ENCODE data around the gene COA4. TPM values are rescaled to one million over a fixed set of nuclear protein-coding genes. Genes with fewer than 3 reads are reported as not detected.

COA4 gene
- total RNA-seq, 1 experiment from 2014 or later, result 114 TPM

DNA sequence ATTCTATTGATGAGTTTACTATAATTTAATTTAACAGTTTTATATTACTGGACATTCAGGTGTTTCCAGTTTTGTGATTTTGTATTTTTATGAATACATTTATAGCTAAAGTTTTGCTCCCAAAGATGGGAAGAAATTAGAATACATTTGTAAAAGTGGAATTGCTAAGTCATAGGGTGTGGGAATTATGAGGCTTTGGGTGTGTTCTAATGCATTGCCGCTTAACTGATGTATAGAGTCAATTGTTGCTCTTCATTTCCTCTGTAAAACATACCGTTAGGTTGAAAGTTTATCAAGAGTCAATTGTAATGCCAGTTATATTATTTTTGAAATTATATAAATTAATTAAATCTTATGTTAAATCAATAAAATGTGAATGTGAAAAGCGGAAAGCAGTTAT lies 16.4 kb upstream of the COA4 start:
- H3K9me3 Mint-ChIP-seq, result peaks cover 9% of the 10 kb centered on the region
- H3K27ac Mint-ChIP-seq, result no peak overlapping the region
- H3K4me1 Mint-ChIP-seq, result no peaks in the 10 kb centered on the region
- ChIA-PET POLR2A (no interaction called here), CTCF (interaction anchor here (0.7 kb wide), 1 partner anchor 1401 kb away, joined by 5 read pairs; no protein-coding TSS in a partner anchor)
- DNase-seq (ENCODE audit: low spot score), result no peak
- no peaks in the 10 kb centered on the region for H3K27me3 Mint-ChIP-seq (ENCODE audit: low read depth)
- ATAC-seq, result no peak
- H3K4me3 Mint-ChIP-seq, result no peak overlapping the region
- peaks cover 17% of the 10 kb centered on the region for H3K36me3 Mint-ChIP-seq
- TF ChIP-seq STAT6 (CRISPR knock-in tag; conservative IDR thresholded peaks at IDR 0.05; ENCODE audit: low read depth) (no peak), JUN (CRISPR knock-in tag; IDR thresholded peaks at IDR 0.05) (no peak), TEAD1 (CRISPR knock-in tag; IDR thresholded peaks at IDR 0.05) (no peak), FOXJ3 (CRISPR knock-in tag; IDR thresholded peaks at IDR 0.05; ENCODE audit: borderline replicate concordance) (no peak), ZNF138 (CRISPR knock-in tag; conservative IDR thresholded peaks at IDR 0.05) (no peak), ZMAT4 (CRISPR knock-in tag; IDR thresholded peaks at IDR 0.05) (no peak), ZNF423 (CRISPR knock-in tag; IDR thresholded peaks at IDR 0.05) (no peak), ZNF416 (CRISPR knock-in tag; IDR thresholded peaks at IDR 0.05) (no peak), ETV6 (CRISPR knock-in tag; IDR thresholded peaks at IDR 0.05) (no peak), IRF1 (CRISPR knock-in tag; IDR thresholded peaks at IDR 0.05) (no peak), RELA (CRISPR knock-in tag; IDR thresholded peaks at IDR 0.05; ENCODE audit: borderline replicate concordance) (no peak), CBFB (CRISPR knock-in tag; IDR thresholded peaks at IDR 0.05; ENCODE audit: low read depth) (no peak), ESRRA (CRISPR knock-in tag; IDR thresholded peaks at IDR 0.05; ENCODE audit: borderline replicate concordance) (no peak)
- TF ChIP-seq, protein P1, sequence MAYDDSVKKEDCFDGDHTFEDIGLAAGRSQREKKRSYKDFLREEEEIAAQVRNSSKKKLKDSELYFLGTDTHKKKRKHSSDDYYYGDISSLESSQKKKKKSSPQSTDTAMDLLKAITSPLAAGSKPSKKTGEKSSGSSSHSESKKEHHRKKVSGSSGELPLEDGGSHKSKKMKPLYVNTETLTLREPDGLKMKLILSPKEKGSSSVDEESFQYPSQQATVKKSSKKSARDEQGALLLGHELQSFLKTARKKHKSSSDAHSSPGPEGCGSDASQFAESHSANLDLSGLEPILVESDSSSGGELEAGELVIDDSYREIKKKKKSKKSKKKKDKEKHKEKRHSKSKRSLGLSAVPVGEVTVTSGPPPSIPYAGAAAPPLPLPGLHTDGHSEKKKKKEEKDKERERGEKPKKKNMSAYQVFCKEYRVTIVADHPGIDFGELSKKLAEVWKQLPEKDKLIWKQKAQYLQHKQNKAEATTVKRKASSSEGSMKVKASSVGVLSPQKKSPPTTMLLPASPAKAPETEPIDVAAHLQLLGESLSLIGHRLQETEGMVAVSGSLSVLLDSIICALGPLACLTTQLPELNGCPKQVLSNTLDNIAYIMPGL (CRISPR knock-in tag; IDR thresholded peaks at IDR 0.05), result no peak

GRCh38 chr11:73889536-73889935 lies 12.9 kb upstream of the COA4 start:
- ATAC-seq, result no peak
- no peak for DNase-seq (ENCODE audit: low spot score)
- Mint-ChIP-seq H3K9me3 (peaks cover 3% of the 10 kb centered on the region; the same call in 1 of the 2 replicates), H3K36me3 (peaks cover 20% of the 10 kb centered on the region), H3K27me3 (ENCODE audit: low read depth) (no peaks in the 10 kb centered on the region), H3K4me3 (no peak overlapping the region), H3K27ac (no peak overlapping the region), H3K4me1 (no peaks in the 10 kb centered on the region)
- TF ChIP-seq RELA (CRISPR knock-in tag; IDR thresholded peaks at IDR 0.05; ENCODE audit: borderline replicate concordance), result no peak
- CTCF ChIA-PET, result no interaction called here
- POLR2A ChIA-PET, result no interaction called here

DNA sequence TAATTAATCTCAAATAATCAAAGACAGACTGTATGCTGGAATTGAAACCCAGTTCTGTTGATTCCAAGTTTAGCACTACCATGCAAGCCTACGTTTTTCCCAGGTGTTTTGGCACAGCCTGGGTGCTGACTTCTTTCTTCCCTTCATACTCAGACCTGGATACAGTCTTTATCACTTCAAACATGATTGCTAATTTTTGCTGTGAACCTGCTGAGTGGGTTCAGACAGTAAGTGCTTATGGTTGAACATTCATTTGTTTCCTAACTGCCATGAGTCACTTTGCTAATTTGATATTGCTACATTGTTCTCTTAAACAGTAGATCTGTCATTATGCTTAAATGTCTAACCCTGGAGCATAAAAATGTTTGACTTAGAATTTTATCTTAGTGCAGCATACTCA lies 12.4 kb upstream of the COA4 start:
- ChIA-PET POLR2A (no interaction called here), CTCF (no interaction called here)
- no peak for DNase-seq (ENCODE audit: low spot score)
- Mint-ChIP-seq H3K36me3 (peaks cover 20% of the 10 kb centered on the region), H3K4me3 (no peak overlapping the region), H3K27me3 (ENCODE audit: low read depth) (no peaks in the 10 kb centered on the region), H3K27ac (no peak overlapping the region), H3K4me1 (no peaks in the 10 kb centered on the region), H3K9me3 (peaks cover 3% of the 10 kb centered on the region; the same call in 1 of the 2 replicates)
- ATAC-seq, result no peak
- TF ChIP-seq ZSCAN18 (CRISPR knock-in tag; IDR thresholded peaks at IDR 0.05) (no peak), ZNF232 (CRISPR knock-in tag; IDR thresholded peaks at IDR 0.05) (no peak), NR2C2 (CRISPR knock-in tag; IDR thresholded peaks at IDR 0.05) (no peak), GABPB1 (CRISPR knock-in tag; IDR thresholded peaks at IDR 0.05) (no peak), SMAD4 (CRISPR knock-in tag; IDR thresholded peaks at IDR 0.05) (no peak)
- TF ChIP-seq, protein P2, sequence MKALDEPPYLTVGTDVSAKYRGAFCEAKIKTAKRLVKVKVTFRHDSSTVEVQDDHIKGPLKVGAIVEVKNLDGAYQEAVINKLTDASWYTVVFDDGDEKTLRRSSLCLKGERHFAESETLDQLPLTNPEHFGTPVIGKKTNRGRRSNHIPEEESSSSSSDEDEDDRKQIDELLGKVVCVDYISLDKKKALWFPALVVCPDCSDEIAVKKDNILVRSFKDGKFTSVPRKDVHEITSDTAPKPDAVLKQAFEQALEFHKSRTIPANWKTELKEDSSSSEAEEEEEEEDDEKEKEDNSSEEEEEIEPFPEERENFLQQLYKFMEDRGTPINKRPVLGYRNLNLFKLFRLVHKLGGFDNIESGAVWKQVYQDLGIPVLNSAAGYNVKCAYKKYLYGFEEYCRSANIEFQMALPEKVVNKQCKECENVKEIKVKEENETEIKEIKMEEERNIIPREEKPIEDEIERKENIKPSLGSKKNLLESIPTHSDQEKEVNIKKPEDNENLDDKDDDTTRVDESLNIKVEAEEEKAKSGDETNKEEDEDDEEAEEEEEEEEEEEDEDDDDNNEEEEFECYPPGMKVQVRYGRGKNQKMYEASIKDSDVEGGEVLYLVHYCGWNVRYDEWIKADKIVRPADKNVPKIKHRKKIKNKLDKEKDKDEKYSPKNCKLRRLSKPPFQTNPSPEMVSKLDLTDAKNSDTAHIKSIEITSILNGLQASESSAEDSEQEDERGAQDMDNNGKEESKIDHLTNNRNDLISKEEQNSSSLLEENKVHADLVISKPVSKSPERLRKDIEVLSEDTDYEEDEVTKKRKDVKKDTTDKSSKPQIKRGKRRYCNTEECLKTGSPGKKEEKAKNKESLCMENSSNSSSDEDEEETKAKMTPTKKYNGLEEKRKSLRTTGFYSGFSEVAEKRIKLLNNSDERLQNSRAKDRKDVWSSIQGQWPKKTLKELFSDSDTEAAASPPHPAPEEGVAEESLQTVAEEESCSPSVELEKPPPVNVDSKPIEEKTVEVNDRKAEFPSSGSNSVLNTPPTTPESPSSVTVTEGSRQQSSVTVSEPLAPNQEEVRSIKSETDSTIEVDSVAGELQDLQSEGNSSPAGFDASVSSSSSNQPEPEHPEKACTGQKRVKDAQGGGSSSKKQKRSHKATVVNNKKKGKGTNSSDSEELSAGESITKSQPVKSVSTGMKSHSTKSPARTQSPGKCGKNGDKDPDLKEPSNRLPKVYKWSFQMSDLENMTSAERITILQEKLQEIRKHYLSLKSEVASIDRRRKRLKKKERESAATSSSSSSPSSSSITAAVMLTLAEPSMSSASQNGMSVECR (CRISPR knock-in tag; IDR thresholded peaks at IDR 0.05; ENCODE audit: borderline replicate concordance), result no peak
- TF ChIP-seq, protein P3, sequence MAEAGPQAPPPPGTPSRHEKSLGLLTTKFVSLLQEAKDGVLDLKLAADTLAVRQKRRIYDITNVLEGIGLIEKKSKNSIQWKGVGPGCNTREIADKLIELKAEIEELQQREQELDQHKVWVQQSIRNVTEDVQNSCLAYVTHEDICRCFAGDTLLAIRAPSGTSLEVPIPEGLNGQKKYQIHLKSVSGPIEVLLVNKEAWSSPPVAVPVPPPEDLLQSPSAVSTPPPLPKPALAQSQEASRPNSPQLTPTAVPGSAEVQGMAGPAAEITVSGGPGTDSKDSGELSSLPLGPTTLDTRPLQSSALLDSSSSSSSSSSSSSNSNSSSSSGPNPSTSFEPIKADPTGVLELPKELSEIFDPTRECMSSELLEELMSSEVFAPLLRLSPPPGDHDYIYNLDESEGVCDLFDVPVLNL (CRISPR knock-in tag; IDR thresholded peaks at IDR 0.05; ENCODE audit: borderline replicate concordance, low read depth), result no peak
